Renal pelvis (tissue), 4 donors: Measurements from ENCODE around the gene TMEM47. TPM values are rescaled to one million over a fixed set of nuclear protein-coding genes. Genes with fewer than 3 reads are reported as not detected.

ENCODE experiments used
- DNase-seq: peaks from one replicate; pipeline ENCODE4 v3.0.0-alpha.2; 2013
- polyA plus RNA-seq, 3 donors: library from polyadenylated mRNA; unstranded; fragments of 120-200 nt; gene quantifications; one replicate each; pipeline ENCODE4 v1.2.1, GENCODE V29; 2013; ENCODE audit not compliant: insufficient read length in 3 of 3

Gene TMEM47
- polyA plus RNA-seq, 3 donors = 26.5 to 31.3 (median 26.9) TPM

DNA sequence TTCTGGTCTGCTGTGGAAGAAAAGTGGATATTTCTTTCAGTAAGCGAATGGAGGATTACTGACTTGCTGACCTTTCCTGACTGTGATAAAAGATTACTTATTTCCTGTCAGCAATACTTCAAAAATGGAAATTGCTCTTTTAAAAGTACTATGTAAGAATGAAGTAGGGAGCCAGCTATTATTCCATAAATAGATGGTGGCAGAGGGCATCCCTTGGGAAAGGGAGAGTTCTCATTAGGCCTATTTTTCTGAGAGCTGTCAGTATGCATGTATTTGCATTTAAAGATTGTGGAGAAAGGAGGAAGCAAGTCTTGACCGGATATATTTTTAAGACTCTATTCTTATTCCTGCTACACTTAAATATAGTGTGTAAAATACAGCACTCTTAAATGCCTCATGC lies 37.2 kb downstream of the TMEM47 start:
- no peak for DNase-seq

- DNase-seq = no peak
Measured at GRCh38 chrX:34612036-34612435, 45.0 kb downstream of the TMEM47 start.

DNA sequence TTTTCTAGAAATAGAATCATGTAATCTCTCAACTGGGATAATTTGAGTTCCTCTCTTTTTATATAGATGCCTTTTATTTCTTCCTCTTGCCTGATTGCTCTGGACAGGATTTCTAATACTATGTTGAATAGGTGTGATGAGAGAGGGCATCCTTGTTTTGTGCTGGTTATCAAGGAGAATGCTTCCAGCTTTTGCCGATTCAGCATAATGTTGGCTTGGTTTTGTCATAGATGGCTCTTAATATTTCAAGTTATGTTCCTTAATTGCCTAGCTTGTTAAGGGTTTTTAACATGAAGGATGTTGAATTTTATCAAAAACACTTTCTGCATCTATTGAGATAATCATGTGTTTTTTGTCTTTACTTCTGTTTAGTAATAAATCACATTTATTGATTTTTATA lies 58.7 kb downstream of the TMEM47 start:
- no peak for DNase-seq

DNA sequence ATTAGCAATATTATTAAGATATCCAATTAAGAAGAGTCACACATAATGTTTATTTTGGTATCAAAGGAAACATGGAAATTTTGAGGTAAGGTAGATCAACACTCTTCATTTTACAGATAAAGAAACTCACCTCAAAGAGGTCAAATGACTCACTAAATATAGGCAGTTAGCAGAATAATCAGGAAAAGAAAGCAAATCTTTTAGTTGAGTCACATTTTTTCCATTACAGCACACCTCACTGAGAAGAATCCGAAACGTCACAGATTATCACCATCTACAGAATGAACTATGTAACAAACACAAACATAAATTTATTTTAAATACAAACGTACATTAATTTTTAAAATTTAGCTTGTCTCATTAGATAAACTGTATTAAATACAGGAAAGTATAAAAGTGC lies 70.1 kb downstream of the TMEM47 start:
- DNase-seq = no peak

- no peak for DNase-seq
Measured at GRCh38 chrX:34586346-34586911, 70.7 kb downstream of the TMEM47 start.

DNA sequence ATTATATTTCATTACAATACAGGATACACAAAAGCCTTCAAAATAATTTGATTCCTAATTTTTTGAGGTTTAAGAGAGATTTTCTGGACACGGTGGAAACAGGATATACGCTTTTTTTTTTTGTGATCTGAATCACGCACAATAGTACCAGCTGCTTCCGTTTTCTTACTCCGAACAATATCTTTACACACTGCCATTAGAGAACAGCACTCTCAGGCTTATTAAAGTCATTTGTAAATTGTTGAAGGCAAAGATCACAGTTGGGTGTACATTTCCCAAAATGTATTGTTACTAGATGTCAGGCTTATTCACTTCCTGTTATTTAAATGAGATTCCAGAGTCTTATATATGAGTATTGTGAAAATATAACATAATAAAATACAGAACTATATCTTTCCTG lies 71.5 kb downstream of the TMEM47 start:
- DNase-seq = no peak

DNA sequence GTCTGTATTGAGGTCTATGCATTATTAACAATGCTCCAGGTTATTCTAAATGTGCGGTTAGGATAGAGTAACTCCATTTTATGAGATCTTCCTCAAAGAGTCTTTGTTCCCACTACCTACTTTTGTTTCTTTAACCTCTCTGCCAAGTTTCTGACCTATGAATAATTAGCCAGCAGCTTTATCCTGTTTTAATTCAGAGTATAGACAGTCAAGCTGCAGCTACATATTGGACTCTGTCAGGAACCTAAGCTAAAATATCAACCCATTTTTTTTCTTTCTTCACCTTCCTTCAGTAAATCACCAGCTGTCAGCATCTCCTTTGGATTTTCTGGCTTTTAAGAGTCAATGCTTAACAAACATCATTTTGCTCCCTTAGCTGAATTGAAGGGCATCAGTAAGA lies 72.3 kb downstream of the TMEM47 start:
- no peak for DNase-seq

DNA sequence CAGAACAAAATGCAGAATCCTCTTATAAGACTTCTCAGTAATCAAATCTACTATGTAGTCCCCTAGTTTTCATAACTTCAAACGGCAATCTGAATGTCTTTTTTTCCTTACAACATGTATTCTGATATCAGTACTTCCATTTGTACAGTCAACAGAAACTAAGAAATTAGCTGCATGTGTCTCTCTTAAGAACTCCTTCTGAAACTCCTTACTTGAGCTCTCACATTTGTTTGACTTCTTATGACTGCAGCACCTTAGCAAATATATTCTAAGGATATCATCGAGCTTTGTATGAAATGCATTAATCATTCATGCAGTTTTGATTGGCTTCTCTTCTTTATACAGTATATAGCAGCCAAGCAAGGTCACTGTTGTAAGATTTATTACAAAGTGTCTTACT lies 77.0 kb downstream of the TMEM47 start:
- DNase-seq = no peak

GRCh38 chrX:34578237-34578636 lies 78.8 kb downstream of the TMEM47 start:
- peak; percentile 26 for DNase-seq
